GM19397 (cell line): ENCODE data around the gene TMTC2.
"Not testable (repeated sequence)": the region's sequence is repeated elsewhere in the genome, so short reads cannot be mapped to it uniquely, and the experiment has no call there.

ENCODE experiments used
- ATAC-seq: cut with Tn5 transposase; IDR thresholded peaks from one replicate; pipeline ENCODE4 v1.9.1; 2021; ENCODE audit warnings: mild to moderate bottlenecking, moderate library complexity; ENCODE audit not compliant: unreplicated experiment

The TMTC2 gene

GRCh38 chr12:83117926-83118325, 431.2 kb downstream of the TMTC2 start:
- ATAC-seq = not testable (repeated sequence)

GRCh38 chr12:83121897-83122622, 435.4 kb downstream of the TMTC2 start:
- no peak for ATAC-seq

- no peak for ATAC-seq
Observed at GRCh38 chr12:83122623-83122934, 435.9 kb downstream of the TMTC2 start.

GRCh38 chr12:83123039-83123438, 436.3 kb downstream of the TMTC2 start:
- ATAC-seq = no peak

- ATAC-seq = no peak
Observed at GRCh38 chr12:83128540-83128939, 441.8 kb downstream of the TMTC2 start.

- ATAC-seq = no peak
Observed at GRCh38 chr12:83130178-83130577, 443.5 kb downstream of the TMTC2 start.

GRCh38 chr12:83132360-83132759, 445.7 kb downstream of the TMTC2 start:
- no peak for ATAC-seq

GRCh38 chr12:83136411-83136810, 449.7 kb downstream of the TMTC2 start:
- no peak for ATAC-seq

GRCh38 chr12:83140135-83140534, 453.4 kb downstream of the TMTC2 start:
- no peak for ATAC-seq

GRCh38 chr12:83141460-83141994, 454.8 kb downstream of the TMTC2 start:
- ATAC-seq = no peak

- ATAC-seq = no peak
Observed at GRCh38 chr12:83142914-83143313, 456.2 kb downstream of the TMTC2 start.

GRCh38 chr12:83143950-83144349, 457.2 kb downstream of the TMTC2 start:
- no peak for ATAC-seq

GRCh38 chr12:83145325-83145840, 458.7 kb downstream of the TMTC2 start:
- ATAC-seq = no peak

- no peak for ATAC-seq
Observed at GRCh38 chr12:83147341-83147740, 460.6 kb downstream of the TMTC2 start.

- ATAC-seq = no peak
Observed at GRCh38 chr12:83149987-83150386, 463.3 kb downstream of the TMTC2 start.

GRCh38 chr12:83150465-83151189, 463.9 kb downstream of the TMTC2 start:
- ATAC-seq = no peak

- ATAC-seq = no peak
Observed at GRCh38 chr12:83153177-83153576, 466.5 kb downstream of the TMTC2 start.

GRCh38 chr12:83156815-83157214, 470.1 kb downstream of the TMTC2 start:
- ATAC-seq = no peak

- no peak for ATAC-seq
Observed at GRCh38 chr12:83157604-83158003, 470.9 kb downstream of the TMTC2 start.

GRCh38 chr12:83158613-83159207, 472.0 kb downstream of the TMTC2 start:
- no peak for ATAC-seq

GRCh38 chr12:83161456-83161855, 474.8 kb downstream of the TMTC2 start:
- ATAC-seq = no peak

- no peak for ATAC-seq
Observed at GRCh38 chr12:83168751-83169150, 482.0 kb downstream of the TMTC2 start.
